ENCODE measurements around the gene UBE2Q2. TPM values are rescaled to one million over a fixed set of nuclear protein-coding genes. Genes with fewer than 3 reads are reported as not detected.

Gene UBE2Q2
- total RNA-seq, 1 donor from 2014 or later, result 47.7 TPM

GRCh38 chr15:75843678-75844581 is 683 bp downstream of the UBE2Q2 start:
- peaks cover 48% of the 10 kb centered on the region for H4K20me1 ChIP-seq (ENCODE audit: insufficient read depth, low read length)
- H3K79me2 ChIP-seq (ENCODE audit: insufficient read depth, low read length), result peaks cover 49% of the 10 kb centered on the region
- H3K9me3 Mint-ChIP-seq (ENCODE audit: unreplicated experiment), result peaks cover 3% of the 10 kb centered on the region
- H2AFZ ChIP-seq (ENCODE audit: low read depth, low read length), result peak overlapping the region; percentile 77
- H3K27me3 Mint-ChIP-seq (ENCODE audit: low read depth, unreplicated experiment), result no peaks in the 10 kb centered on the region
- FAIRE-seq, result no peak
- H3K9ac ChIP-seq (ENCODE audit: low read length), result peak overlapping the region; percentile 92
- H3K27ac Mint-ChIP-seq (ENCODE audit: unreplicated experiment), result peak overlapping the region; percentile 77
- H3K36me3 ChIP-seq (ENCODE audit: insufficient read depth, low read length), result no peaks in the 10 kb centered on the region
- peak; percentile 29 for DNase-seq (ENCODE audit: low read depth)
- H3K27me3 ChIP-seq (ENCODE audit: insufficient read depth, low read length), result no peaks in the 10 kb centered on the region
- H3K36me3 Mint-ChIP-seq (ENCODE audit: low read depth, unreplicated experiment), result peaks cover 5% of the 10 kb centered on the region
- H3K9me3 ChIP-seq (ENCODE audit: insufficient read depth, low read depth, low read length), result no peaks in the 10 kb centered on the region
- H3K4me3 ChIP-seq (ENCODE audit: insufficient read depth, low read depth, low read length), result peak overlapping the region; percentile 89
- H3K27ac ChIP-seq (ENCODE audit: low read depth, low read length), result peak overlapping the region; percentile 65
- H3K4me1 ChIP-seq (ENCODE audit: insufficient read depth, low read length), result peaks cover 15% of the 10 kb centered on the region
- TF ChIP-seq CTCF (IDR thresholded peaks at IDR 0.05; ENCODE audit: insufficient read depth, low read depth, low read length) (no peak), EZH2 (IDR thresholded peaks at IDR 0.05; ENCODE audit: insufficient read depth, low read length) (no peak)
- peak overlapping the region; percentile 99 for H3K4me3 Mint-ChIP-seq (ENCODE audit: unreplicated experiment)
- H3K4me1 Mint-ChIP-seq (ENCODE audit: low read depth, unreplicated experiment), result peaks cover 36% of the 10 kb centered on the region
- peak overlapping the region; percentile 98 for H3K4me2 ChIP-seq (ENCODE audit: low read length)

GRCh38 chr15:75844629-75845335 is 1.5 kb downstream of the UBE2Q2 start:
- peaks cover 15% of the 10 kb centered on the region for H3K4me1 ChIP-seq (ENCODE audit: insufficient read depth, low read length)
- no peaks in the 10 kb centered on the region for H3K27me3 ChIP-seq (ENCODE audit: insufficient read depth, low read length)
- no peak for DNase-seq (ENCODE audit: low read depth)
- H3K27ac Mint-ChIP-seq (ENCODE audit: unreplicated experiment), result peak overlapping the region; percentile 77
- H3K4me3 Mint-ChIP-seq (ENCODE audit: unreplicated experiment), result peak overlapping the region; percentile 99
- peaks cover 39% of the 10 kb centered on the region for H3K4me1 Mint-ChIP-seq (ENCODE audit: low read depth, unreplicated experiment)
- peaks cover 58% of the 10 kb centered on the region for H3K79me2 ChIP-seq (ENCODE audit: insufficient read depth, low read length)
- no peak overlapping the region for H2AFZ ChIP-seq (ENCODE audit: low read depth, low read length)
- peaks cover 3% of the 10 kb centered on the region for H3K9me3 Mint-ChIP-seq (ENCODE audit: unreplicated experiment)
- peak overlapping the region; percentile 98 for H3K4me2 ChIP-seq (ENCODE audit: low read length)
- peaks cover 56% of the 10 kb centered on the region for H4K20me1 ChIP-seq (ENCODE audit: insufficient read depth, low read length)
- no peak for TF ChIP-seq CTCF (IDR thresholded peaks at IDR 0.05; ENCODE audit: insufficient read depth, low read depth, low read length)
- no peak for TF ChIP-seq EZH2 (IDR thresholded peaks at IDR 0.05; ENCODE audit: insufficient read depth, low read length)
- peaks cover 5% of the 10 kb centered on the region for H3K36me3 Mint-ChIP-seq (ENCODE audit: low read depth, unreplicated experiment)
- no peaks in the 10 kb centered on the region for H3K27me3 Mint-ChIP-seq (ENCODE audit: low read depth, unreplicated experiment)
- H3K9me3 ChIP-seq (ENCODE audit: insufficient read depth, low read depth, low read length), result no peaks in the 10 kb centered on the region
- H3K36me3 ChIP-seq (ENCODE audit: insufficient read depth, low read length), result no peaks in the 10 kb centered on the region
- FAIRE-seq, result no peak
- no peak overlapping the region for H3K27ac ChIP-seq (ENCODE audit: low read depth, low read length)
- H3K9ac ChIP-seq (ENCODE audit: low read length), result peak overlapping the region; percentile 92
- peak overlapping the region; percentile 89 for H3K4me3 ChIP-seq (ENCODE audit: insufficient read depth, low read depth, low read length)

Data from astrocyte (in vitro differentiated cells and primary cell).